HG03066 (cell line): ENCODE results near the gene BRI3BP.
"Not testable (repeated sequence)": the region's sequence is repeated elsewhere in the genome, so short reads cannot be mapped to it uniquely, and the experiment has no call there.

Experiments
- ATAC-seq: cut with Tn5 transposase; IDR thresholded peaks from one replicate; pipeline ENCODE4 v1.9.1; 2021; ENCODE audit warnings: low read depth; ENCODE audit not compliant: unreplicated experiment

The BRI3BP gene

DNA sequence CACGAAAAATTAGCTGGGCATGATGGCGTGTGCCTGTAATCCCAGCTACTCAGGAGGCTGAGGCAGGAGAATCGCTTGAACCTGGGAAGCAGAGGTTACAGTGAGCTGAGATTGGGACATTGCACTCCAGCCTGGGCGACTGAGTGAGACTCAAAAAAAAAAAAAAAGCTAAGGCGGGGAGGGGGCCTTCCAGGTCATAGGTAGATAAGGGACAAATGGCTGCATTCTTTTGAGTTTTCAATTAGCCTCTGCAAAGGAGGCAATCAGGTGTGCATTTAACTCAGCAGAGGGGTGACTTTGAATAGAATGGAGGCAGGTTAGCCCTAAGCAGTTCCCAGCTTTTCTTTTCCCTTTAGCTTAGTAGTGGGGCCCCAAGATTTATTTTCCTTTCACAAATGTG, 71.0 kb downstream of the BRI3BP start:
- ATAC-seq, result no peak

DNA sequence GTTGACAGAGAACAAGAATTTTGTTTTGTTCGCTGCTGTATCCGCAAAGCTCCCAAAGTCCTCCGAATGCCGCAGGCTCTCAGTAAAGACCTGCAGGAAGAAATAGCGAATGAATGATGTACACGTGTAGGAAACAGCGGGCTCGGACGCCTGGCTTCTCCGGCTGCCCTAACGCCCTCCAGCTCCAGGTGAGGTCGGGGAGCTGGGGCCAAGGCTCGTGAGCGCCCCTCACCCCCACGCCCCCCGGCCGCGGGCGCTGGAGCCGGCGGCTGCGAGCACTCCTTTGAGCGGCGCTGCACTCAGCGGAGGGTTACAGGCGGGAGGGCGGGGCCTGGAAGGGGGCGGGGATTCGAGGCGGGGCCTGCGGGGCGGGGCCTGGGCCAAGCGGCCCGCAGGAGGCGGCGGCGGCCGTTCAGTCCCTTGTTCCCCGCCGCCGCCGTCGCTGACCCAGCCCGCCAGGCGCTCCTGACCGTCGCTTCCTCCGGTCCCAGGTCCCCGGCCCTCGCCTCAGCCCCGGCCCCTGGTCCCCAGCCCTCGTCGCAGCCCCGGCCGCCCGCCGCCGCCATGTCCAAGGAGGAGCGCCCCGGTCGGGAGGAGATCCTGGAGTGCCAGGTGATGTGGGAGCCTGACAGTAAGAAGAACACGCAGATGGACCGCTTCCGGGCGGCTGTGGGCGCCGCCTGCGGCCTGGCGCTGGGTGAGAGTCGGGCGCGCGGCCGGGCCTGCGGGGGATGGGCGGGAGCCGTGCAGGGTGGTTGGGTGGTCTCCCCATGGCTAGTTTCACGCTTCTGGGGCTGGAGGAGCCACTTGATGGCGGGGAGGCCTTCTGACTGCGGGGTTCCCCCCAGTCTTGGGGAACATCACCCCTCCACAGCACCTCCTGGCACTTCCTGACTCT, 71.8 kb downstream of the BRI3BP start, which contains the start of gene AACS:
AACS (plus strand) TSS at position 415 of the 898 bp plus-strand sequence; CDS start at position 565, 150 bp downstream.
- peak; percentile 86 for ATAC-seq

DNA sequence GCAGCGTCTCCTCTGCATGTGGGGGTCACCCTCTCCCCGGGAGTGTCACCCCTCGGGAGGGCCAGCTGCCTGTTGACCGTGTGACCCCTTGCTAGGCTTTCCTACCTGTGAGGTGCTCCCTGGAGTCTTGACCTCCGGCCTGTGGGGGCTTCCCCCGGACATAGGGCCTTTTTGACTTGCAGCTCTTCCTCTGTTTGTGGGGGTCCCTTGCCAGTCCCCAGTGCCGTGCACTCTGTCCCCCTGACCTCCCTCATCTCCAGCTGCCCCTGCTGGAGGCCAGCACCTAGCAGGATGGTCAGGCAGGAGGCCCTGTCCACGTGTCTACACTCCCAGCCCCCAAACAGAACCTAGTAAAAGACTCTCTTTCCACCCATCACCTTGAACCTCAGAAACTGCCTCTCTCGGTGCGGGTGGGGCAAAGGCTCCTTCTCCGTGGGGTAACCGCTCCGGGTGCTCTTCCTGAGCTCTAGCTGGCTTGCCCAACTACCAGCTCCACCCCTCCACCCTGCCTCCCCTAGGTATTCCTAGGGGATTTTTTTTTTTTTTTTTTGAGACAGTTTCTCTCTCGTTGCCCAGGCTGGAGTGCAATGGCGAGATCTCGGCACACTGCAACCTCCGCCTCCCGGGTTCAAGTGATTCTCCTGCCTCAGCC, 72.6 kb downstream of the BRI3BP start:
- ATAC-seq, result no peak

- ATAC-seq, result no peak
These were observed 74.9 kb downstream of the BRI3BP start for GRCh38 chr12:125068391-125068790.

DNA sequence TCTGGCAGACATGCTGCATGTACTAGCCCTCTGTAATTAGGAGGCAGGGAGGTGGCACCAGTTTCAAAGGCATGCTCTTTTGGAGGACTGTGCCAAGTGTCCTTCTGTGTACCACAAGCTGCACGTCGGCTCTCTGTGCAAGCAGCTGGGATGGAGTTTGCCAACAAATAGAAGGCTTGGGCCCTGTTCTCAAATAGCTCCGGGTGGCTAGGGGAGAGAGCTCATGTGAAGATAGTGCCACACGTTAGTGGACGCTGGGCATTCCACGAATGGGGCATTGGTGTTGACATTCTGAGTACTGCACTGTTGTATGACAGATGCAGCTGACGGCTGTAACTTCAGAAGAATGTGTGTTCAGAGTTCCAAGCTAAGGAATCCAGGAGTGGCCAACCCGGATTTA, 76.2 kb downstream of the BRI3BP start:
- ATAC-seq, result no peak

DNA sequence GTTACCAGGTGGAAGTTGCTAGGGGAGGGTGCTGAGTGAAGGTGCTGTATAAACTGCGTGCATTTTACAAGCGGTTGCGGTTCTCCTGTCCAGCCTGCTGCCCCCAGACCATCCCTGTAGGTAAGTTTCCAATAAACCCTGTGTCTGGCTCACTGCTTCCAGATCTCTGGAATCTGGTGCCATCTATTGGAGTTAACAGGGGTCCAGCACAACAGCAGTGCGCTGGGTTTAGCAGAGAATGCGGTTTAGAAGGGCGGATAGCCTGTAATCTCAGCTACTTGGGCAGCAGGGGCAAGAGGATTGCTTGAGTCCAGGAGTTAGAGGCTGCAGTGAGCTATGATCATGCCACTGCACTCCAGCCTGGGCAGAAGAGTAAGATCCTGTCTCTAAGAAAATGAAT, 76.7 kb downstream of the BRI3BP start:
- no peak for ATAC-seq

DNA sequence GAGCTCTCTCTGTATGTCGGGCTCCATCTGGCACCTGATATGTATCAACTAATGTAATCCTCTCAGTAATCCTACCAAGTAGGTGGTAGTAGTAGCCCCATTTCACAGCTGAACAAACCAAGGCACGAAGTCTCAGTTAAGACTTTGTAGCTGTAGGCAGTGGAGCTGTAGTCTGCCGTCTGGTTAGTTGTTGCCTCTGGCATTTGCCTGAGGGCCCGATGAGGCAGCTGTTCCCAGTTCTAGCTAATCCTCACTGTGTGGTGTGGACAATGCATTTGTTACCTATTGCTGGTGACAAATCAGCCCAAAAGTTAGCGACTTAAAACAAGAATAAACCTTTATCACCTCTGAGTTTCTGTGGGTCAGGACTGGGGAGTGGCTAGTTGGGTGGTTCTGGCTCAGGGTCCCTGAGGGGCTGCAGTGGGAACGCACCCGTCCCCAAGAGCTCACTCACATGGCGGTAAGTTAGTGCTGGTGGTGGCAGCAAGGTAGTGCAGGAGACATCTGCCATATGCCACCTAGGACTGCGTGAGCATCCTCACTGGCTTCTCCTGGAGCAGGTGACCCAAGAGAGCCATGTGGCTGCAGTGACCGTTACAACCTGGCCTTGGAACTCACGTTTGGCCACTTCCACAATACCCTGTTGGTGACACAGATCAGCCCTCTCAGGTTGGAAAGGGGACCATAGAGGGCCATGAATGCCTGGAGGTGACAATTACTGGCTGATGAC, 77.4 kb downstream of the BRI3BP start:
- no peak for ATAC-seq

GRCh38 chr12:125071456-125071855, 78.0 kb downstream of the BRI3BP start:
- no peak for ATAC-seq

DNA sequence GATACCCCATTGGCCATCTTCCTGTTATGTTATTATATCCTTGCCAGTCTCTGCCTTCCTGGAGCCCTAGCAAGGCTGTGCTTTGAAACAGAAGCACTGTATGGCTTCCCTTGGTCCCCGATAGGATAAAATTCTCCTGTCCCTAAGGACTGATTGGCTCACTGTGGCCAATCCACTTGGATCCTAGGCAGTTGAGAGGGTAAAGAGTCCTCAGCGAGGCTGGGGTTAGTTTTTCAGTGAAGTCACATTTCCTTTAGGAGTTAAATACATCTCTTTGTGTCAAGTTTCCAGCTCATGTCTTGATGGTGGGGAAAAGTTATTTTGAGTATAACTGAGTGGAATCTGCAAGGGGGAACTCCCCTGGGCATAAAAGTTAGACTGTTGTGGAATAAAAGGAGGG, 79.1 kb downstream of the BRI3BP start:
- ATAC-seq, result no peak

DNA sequence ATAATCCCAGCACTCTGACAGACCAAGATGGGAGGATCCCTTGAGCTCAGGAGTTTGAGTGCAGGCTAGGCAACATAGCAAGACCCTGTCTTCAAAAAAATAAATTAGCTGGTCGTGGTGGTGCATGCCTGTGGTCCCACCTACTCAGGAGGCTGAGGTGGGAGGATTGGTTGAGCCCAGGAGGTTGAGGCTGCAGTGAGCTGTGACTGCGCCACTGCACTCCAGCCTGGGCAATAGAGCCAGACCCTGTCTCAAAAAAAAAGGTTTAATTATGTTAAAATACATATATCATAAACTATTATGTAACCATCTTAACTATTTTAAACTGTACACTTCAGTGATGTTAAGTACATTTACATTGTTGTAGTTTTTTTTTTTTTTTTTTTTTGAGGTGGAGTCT, 80.8 kb downstream of the BRI3BP start:
- not testable (repeated sequence) for ATAC-seq

DNA sequence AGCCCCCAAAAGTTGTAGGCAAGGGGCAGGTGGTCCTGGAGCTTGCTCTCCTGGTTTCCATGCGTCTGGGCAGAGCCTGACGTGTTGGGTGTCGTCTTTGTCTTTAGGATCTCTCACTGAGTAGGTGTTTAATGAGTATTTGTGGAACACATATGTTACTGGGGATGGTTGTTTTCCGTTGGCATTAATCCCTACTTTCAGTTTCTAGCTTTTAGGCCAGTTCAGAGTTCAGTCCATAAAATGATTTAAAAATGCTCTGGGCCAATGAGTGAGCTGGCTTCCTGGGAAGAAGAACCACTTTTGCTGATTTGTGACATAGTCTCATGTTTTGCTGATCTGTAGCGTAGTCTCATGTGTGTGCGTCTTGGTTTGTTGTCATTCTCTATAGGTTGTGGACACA, 82.7 kb downstream of the BRI3BP start:
- no peak for ATAC-seq

GRCh38 chr12:125079084-125079483, 85.6 kb downstream of the BRI3BP start:
- no peak for ATAC-seq

- ATAC-seq, result no peak
These were observed 86.5 kb downstream of the BRI3BP start for GRCh38 chr12:125079648-125080645.
